ENCODE data around the gene PCDHA7.
"Not testable (repeated sequence)": the region's sequence is repeated elsewhere in the genome, so short reads cannot be mapped to it uniquely, and the experiment has no call there.

PCDHA7 gene

DNA sequence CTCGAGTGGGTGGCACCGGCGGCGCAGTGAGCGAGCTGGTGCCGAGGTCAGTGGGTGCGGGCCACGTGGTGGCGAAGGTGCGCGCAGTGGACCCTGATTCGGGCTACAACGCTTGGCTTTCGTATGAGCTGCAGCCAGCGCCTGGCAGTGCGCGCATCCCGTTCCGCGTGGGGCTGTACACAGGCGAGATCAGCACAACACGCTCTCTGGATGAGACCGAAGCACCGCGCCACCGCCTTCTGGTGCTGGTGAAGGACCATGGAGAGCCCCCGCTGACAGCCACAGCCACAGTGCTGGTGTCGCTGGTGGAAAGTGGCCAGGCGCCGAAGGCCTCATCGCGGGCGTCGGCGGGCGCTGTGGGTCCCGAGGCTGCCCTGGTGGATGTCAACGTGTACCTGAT lies 10.6 kb upstream of the PCDHA7 start:
- DNase-seq, result no peak

- no peak for DNase-seq
Observed at GRCh38 chr5:140827704-140828361, 6.2 kb upstream of the PCDHA7 start, which contains the start of gene PCDHA6. Gene PCDHA6, plus strand, starts transcription at chr5:140827960. Its CDS starts 132 bp downstream, at chr5:140828092.

DNA sequence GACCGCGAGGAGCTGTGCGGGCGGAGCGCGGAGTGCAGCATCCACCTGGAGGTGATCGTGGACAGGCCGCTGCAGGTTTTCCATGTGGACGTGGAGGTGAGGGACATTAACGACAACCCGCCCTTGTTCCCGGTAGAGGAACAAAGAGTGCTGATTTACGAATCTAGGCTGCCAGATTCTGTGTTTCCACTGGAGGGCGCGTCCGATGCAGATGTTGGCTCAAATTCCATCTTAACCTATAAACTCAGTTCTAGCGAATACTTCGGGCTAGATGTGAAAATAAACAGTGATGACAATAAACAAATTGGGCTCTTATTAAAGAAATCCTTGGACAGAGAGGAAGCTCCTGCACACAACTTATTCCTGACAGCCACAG lies 5.7 kb upstream of the PCDHA7 start:
- no peak for DNase-seq

DNA sequence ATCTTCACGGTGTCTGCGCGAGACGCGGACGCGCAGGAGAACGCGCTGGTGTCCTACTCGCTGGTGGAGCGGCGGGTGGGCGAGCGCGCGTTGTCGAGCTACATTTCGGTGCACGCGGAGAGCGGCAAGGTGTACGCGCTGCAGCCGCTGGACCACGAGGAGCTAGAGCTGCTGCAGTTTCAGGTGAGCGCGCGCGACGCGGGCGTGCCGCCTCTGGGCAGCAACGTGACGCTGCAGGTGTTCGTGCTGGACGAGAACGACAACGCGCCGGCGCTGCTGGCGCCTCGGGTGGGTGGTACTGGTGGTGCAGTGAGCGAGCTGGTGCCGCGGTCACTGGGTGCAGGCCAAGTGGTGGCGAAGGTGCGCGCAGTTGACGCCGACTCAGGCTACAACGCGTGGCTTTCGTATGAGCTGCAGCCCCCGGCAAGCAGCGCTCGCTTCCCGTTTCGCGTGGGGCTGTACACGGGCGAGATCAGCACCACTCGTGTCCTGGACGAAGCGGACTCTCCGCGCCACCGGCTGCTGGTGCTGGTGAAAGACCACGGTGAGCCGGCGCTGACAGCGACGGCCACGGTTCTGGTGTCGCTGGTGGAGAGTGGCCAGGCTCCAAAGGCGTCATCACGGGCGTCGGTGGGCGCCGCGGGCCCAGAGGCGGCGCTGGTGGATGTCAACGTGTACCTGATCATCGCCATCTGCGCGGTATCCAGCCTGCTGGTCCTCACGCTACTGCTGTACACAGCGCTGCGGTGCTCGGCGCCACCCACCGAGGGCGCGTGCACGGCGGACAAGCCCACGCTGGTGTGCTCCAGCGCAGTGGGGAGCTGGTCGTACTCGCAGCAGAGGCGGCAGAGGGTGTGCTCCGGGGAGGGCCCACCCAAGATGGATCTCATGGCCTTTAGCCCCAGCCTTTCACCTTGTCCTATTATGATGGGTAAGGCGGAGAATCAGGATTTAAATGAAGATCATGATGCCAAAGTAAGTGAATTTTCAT lies 4.3 kb upstream of the PCDHA7 start:
- DNase-seq, result not testable (repeated sequence)

- not testable (repeated sequence) for DNase-seq
Observed at GRCh38 chr5:140834439-140835008, 455 bp downstream of the PCDHA7 start.

DNA sequence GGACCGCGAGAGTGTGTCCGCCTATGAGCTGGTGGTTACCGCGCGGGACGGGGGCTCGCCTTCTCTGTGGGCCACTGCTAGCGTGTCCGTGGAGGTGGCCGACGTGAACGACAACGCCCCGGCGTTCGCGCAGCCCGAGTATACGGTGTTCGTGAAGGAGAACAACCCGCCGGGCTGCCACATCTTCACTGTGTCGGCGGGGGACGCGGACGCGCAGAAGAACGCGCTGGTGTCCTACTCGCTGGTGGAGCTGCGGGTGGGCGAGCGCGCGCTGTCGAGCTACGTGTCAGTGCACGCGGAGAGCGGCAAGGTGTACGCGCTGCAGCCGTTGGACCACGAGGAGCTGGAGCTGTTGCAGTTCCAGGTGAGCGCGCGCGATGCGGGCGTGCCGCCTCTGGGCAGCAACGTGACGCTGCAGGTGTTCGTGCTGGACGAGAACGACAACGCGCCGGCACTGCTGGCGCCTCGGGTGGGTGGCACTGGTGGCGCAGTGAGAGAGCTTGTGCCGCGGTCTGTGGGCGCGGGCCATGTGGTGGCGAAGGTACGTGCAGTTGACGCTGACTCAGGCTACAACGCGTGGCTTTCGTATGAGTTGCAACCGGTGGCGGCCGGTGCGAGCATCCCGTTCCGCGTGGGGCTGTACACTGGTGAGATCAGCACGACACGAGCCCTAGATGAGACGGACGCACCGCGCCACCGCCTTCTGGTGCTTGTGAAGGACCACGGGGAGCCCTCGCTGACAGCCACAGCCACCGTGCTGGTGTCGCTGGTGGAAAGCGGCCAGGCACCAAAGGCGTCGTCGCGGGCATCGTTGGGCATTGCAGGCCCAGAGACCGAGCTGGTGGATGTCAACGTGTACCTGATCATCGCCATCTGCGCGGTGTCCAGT lies 1.8 kb downstream of the PCDHA7 start:
- no peak for DNase-seq

DNA sequence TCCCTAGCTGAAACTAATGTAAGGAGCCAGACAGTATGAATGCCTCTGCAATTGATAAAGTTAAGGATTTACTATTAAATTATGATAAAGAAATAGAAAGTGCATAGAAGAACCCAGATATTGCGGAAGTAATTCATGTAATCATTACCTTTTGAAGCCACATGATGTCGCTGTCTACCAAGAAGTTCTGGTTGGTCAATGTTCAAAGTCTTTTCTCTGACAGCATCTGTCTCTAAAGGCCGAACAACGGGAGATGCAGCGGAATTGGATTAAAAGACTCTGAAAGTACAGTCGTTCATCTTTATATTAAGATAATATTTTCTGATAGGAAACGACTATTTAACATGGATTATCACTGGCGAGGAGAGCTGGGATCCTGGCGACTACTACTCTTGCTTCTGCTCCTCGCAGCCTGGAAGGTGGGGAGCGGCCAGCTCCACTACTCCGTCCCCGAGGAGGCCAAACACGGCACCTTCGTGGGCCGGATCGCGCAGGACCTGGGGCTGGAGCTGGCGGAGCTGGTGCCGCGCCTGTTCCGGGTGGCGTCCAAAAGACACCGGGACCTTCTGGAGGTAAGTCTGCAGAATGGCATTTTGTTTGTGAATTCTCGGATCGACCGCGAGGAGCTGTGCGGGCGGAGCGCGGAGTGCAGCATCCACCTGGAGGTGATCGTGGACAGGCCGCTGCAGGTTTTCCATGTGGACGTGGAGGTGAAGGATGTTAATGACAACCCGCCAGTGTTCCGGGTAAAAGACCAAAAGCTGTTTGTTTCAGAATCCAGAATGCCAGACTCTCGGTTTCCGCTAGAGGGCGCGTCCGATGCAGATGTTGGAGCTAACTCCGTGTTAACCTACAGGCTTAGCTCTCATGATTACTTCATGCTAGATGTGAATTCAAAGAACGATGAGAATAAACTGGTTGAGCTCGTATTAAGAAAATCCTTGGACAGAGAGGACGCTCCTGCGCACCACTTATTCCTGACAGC lies 7.2 kb downstream of the PCDHA7 start, which contains the start of gene PCDHA8:
TSS of gene PCDHA8 (plus strand) at position 210 of the 985 bp plus-strand sequence. CDS start at position 345, 135 bp downstream.
- DNase-seq, result no peak

- DNase-seq, result no peak
Observed at GRCh38 chr5:140842798-140843733, 9.0 kb downstream of the PCDHA7 start.

- not testable (repeated sequence) for DNase-seq
Observed at GRCh38 chr5:140848139-140849102, 14.4 kb downstream of the PCDHA7 start, which contains the start of gene PCDHA9. Gene PCDHA9, plus strand, starts transcription at chr5:140848382. Its CDS starts 114 bp downstream, at chr5:140848496.

DNA sequence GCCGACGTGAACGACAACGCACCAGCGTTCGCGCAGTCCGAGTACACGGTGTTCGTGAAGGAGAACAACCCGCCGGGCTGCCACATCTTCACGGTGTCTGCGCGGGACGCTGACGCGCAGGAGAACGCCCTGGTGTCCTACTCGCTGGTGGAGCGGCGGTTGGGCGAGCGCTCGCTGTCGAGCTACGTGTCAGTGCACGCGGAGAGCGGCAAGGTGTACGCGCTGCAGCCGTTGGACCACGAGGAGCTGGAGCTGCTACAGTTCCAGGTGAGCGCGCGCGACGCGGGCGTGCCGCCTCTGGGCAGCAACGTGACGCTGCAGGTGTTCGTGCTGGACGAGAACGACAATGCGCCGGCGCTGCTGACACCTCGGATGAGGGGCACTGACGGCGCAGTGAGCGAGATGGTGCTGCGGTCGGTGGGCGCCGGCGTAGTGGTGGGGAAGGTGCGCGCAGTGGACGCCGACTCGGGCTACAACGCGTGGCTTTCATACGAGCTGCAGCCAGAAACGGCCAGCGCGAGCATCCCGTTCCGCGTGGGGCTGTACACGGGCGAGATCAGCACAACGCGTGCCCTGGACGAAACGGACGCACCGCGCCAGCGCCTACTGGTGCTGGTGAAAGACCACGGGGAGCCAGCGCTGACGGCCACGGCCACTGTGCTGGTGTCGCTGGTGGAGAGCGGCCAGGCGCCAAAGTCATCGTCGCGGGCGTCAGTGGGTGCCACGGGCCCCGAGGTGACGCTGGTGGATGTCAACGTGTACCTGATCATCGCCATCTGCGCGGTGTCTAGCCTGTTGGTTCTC lies 16.0 kb downstream of the PCDHA7 start:
- DNase-seq, result not testable (repeated sequence)

GRCh38 chr5:140855772-140856674 lies 22.0 kb downstream of the PCDHA7 start, which contains the start of gene PCDHA10:
Gene PCDHA10, plus strand, starts transcription at chr5:140855897. Its CDS starts 152 bp downstream, at chr5:140856049.
- no peak for DNase-seq

DNA sequence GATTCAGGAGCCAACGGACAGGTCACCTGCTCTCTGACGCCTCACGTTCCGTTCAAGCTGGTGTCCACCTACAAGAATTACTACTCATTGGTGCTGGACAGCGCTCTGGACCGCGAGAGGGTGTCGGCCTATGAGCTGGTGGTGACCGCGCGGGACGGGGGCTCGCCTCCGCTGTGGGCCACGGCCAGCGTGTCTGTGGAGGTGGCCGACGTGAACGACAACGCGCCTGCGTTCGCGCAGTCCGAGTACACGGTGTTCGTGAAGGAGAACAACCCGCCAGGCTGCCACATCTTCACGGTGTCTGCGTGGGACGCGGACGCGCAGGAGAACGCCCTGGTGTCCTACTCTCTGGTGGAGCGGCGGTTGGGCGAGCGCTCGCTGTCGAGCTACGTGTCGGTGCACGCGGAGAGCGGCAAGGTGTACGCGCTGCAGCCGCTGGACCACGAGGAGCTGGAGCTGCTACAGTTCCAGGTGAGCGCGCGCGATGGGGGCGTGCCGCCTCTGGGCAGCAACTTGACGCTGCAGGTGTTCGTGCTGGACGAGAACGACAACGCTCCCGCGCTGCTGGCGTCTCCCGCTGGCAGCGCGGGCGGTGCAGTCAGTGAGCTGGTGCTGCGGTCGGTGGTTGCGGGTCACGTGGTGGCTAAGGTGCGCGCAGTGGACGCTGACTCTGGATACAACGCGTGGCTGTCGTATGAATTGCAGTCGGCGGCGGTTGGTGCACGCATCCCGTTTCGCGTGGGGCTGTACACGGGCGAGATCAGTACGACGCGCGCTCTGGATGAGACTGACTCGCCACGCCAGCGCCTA lies 23.3 kb downstream of the PCDHA7 start:
- no peak for DNase-seq

GRCh38 chr5:140857987-140858240 lies 23.8 kb downstream of the PCDHA7 start:
- no peak for DNase-seq

- no peak for DNase-seq
Observed at GRCh38 chr5:140862441-140863295, 28.6 kb downstream of the PCDHA7 start.

Data from NCI-H1092 treated with DMSO at 0.1 percent for 48 hours (cell line).